ENCODE results near the gene AEBP1.

Gene AEBP1

GRCh38 chr7:44153948-44154335, 49.8 kb downstream of the AEBP1 start:
- no peak for DNase-seq (ENCODE audit: low read depth in 2 of 3, low spot score in 1 of 3)

- no peak for DNase-seq (ENCODE audit: low read depth in 2 of 3, low spot score in 1 of 3)
Measured at GRCh38 chr7:44154703-44155102, 50.6 kb downstream of the AEBP1 start.

DNA sequence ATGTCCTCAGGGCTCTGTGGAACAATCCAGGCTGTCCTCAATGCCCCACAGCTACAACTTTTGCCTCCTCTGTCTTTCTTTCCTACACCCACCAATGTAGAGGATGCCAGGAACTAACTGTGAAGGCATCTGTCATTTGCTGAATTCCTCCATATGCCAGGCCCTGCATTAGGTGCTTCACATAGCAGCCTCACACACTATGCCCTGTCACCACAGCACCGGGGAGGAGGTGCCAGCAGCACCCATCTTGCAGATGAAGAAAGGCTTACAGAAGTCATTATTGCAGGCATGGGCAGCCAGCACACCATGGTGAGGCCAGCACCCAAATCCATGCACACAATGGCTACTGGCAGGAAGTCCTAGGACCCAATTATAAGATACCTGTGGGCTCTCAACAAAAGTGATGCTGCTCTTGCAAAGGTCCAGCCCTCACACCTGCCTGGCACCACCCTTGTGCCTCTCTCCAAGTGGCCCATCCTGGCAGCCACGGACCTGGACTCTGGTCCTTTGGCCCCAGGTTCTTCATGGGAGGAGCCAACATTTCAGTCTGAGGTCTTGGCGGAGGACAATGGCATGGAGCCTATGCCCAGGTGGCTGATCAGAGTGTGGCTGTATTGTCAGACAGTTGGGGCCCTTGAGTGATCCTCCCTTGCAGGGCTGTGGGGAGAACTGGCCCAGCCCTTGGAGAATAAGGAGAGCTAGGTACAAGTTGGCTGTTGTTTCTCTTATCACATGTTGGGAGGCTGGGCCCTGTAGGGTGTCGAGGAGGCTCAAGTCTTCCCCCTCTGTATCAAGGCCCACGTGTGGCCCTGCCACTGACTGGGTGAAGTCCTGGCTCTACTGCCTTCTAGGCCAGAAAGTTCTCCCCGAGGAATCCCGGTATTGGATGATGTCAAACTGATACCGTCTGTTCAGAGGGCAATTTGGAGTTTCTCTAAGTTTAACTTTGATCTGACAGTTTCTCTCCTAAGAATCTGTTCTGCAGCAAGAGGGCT, 51.3 kb downstream of the AEBP1 start:
- DNase-seq (ENCODE audit: low read depth in 2 of 3, low spot score in 1 of 3) = no peak

DNA sequence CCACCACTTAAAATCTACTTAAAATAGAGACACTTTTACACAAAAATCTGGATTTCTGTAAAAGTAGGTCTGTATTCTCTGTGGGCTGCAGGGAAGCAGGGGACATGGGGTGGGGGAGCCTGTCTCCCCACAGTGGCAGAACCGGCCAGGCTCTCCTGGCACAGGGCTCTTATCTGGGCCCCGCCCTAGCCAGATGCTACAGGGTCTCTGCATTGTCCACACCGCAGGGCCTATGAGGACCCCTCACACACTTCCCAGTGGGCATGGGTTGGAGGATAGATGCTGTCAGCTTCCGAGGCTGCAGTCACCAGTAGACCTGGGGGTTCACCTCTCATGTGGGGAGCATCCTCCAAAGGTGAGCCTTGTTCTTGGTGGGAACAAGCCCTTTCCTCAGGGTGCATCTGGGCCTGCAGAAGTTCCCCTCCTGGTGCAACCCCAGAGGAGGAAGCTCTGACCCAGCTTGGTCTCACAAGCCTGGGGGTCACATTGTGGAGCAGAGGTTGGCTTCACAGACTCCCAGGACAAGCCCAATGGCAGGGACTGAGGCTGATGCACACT, 52.4 kb downstream of the AEBP1 start:
- no peak for DNase-seq (ENCODE audit: low read depth in 2 of 3, low spot score in 1 of 3)

DNA sequence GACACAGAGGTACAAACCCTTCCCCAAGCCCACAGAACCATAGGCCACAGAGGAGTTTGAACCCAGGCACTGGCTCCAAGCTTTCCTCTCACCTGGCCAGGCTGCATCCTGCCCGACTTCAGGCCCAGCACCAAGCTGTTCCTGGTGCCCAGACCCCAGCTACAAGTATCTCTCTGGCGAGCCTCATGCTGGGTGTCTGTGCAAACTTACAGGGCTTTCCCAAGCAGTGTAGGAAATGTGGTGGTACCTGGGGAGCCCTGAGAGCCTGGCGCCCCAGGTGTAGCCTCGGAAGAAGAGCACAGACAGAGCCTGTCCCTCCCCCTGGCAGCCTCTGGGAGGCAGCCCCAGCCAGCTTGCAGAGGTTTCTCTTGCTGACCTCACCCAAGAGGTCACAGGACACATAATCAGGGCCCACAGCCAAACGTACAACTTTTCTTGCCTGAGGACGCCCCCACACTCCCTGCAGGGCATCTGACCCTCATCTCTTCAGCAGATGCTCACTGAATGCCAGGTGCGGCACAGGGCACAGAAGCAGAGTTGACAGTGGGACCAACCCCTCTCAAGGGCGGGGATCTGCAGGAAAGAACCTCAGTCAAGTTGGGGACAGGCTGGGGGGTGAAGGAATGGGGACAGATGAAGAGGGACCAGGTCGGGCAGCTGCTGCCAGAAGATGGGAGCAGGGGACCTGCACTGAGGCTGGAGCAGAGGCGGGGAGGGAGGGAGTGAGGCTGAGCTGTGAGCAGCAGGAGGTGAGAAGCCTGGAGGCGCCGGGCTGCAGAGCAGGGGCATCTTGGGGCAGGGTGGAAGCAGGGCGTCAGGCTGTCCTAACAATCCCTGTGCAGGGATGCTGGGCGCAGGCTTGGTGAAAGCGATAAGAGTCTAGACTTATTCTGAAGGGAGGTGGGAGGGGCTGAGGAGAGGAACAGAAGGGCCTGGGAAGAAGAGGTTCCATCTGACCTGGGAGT, 53.3 kb downstream of the AEBP1 start:
- DNase-seq (ENCODE audit: low read depth in 2 of 3, low spot score in 1 of 3) = no peak

DNA sequence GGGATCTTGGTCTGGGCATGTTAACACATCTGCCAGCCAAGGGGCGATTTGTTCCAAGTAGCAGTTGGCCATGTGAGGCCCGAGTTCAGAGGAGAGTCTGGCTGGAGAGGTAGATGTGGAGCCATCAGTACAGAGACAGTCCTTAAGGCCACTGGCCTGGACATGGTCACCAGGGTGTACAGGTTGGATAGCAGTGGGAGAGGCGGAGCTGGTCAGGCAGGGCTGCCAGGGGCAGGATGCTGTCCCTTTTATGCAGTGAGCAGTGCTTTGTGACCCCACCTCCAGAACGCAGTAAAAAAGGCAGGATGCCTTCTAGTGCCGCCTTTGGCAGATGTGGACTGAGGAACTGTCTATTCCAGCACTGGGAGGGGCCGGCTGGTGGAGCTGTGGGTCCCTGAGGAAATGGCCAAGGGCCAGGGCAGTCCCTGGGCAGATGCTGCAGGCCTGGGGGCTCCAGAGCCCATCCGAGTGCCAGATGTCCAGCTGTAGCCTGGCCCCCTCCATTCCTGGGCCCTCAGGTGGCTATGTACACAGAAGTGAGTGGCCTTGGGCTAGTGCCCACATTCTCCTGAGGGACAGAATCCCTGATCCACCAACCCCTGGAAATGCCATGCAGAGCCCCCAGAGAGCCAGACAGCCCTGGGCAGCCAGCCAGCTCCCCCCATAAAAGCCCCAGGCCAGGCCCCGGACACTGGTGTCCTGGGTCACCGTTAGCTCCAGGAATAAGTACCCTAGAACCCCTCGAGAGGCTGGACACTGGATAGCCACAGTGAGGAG, 54.1 kb downstream of the AEBP1 start:
- no peak for DNase-seq (ENCODE audit: low read depth in 2 of 3, low spot score in 1 of 3)

- DNase-seq (ENCODE audit: low read depth in 2 of 3, low spot score in 1 of 3) = no peak
Measured at GRCh38 chr7:44158873-44159631, 54.9 kb downstream of the AEBP1 start.

DNA sequence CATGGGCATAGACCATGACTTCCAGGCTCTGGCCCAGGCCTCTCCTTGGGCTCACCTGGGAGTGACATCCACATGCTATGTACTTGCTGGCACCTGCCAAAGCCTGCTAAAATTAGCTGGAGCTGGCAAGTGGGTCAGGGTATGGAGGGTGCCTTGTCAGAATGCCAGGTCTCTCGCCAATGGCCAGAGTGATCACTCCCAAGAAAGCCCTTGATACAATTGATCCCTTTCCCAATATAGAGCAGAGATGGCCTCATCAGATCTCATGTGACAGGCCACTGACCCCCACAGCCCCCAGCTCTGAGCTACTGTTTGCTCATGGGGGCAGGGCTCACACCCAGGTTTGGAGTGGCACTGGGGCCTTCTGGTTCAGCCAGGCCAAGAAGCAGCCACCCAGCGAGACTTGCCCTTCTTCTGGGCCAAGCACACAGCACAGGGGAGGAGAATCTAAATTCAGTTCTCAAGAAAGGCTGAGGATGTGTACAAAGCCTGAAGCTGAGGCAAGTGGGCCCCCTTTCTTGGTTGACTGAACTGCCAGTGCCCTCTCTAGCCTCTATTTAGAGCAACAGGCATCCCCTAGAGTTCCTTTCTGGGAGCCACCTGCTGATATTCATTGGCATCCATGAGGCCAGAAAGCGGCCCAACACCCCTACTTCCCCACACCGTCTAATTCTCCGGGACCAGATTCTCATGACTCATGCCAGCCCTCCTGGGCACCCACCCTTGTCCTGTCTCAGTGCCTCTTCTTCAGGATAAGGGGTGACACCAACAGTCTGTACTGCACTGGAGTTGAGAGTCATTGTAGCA, 55.9 kb downstream of the AEBP1 start:
- DNase-seq (ENCODE audit: low read depth in 2 of 3, low spot score in 1 of 3) = no peak

DNA sequence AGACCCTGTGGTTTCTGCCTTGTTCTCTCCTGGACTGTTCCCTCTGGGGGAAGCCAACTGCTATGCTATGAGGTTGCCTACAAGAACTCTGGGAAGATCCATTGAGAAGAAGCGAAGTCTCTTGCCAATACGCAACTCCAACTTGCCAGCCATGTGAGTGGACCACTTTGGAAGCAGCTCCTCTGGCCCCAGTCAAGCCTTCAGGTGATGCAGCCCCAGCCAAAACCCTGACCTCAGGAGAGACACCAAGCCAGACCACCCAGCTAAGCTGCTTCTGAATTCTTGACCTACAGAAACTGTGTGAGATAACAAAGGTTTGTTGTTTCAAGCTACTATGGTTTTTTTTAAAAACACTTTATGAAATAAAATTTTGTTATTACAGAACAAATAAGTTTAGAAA, 57.2 kb downstream of the AEBP1 start:
- no peak for DNase-seq (ENCODE audit: low read depth in 2 of 3, low spot score in 1 of 3)

DNA sequence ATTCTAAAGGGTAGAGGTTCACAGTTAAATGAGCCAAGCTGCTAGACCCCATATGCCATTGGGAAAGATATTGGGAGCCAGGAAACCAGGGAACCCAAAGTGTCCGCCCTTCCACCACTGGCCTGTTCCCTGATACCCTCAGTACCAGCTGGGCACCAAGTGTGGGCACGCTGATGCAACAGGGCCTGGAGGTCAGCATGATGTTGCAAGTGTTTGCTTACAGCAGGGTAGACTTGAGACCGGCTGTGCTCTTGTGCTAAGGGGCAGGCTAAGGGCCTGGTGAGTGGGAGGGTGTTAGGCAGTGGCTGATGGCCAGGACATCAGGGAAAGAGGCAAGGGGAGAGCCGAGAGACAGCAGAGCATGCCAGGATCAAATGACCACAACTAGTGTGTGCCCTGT, 58.0 kb downstream of the AEBP1 start:
- DNase-seq (ENCODE audit: low read depth in 2 of 3, low spot score in 1 of 3) = no peak

GRCh38 chr7:44162785-44163395, 58.7 kb downstream of the AEBP1 start:
- no peak for DNase-seq (ENCODE audit: low read depth in 2 of 3, low spot score in 1 of 3)

DNA sequence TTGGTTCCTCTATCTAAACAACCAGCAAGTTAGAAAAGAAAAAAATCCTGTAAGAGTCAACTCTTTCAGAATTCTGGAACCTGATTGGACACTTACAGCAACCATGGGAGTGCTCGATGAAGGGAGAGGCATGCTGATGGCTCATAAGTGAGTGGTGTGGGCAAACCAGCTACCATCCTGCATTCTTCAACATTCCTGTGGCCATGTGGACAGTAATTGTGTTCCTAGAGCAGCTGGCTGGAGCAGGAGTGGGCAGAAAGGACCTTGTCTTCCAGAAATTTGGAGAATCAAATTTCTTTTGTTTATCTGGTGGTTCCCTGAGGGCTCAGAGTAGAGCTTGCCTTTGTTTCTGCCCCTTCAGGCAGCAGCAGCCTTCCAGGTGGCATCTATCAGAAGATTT, 59.4 kb downstream of the AEBP1 start:
- no peak for DNase-seq (ENCODE audit: low read depth in 2 of 3, low spot score in 1 of 3)
